ENCODE results near the gene CCAR1. TPM values are rescaled to one million over a fixed set of nuclear protein-coding genes. Genes with fewer than 3 reads are reported as not detected.

CCAR1 gene, protein sequence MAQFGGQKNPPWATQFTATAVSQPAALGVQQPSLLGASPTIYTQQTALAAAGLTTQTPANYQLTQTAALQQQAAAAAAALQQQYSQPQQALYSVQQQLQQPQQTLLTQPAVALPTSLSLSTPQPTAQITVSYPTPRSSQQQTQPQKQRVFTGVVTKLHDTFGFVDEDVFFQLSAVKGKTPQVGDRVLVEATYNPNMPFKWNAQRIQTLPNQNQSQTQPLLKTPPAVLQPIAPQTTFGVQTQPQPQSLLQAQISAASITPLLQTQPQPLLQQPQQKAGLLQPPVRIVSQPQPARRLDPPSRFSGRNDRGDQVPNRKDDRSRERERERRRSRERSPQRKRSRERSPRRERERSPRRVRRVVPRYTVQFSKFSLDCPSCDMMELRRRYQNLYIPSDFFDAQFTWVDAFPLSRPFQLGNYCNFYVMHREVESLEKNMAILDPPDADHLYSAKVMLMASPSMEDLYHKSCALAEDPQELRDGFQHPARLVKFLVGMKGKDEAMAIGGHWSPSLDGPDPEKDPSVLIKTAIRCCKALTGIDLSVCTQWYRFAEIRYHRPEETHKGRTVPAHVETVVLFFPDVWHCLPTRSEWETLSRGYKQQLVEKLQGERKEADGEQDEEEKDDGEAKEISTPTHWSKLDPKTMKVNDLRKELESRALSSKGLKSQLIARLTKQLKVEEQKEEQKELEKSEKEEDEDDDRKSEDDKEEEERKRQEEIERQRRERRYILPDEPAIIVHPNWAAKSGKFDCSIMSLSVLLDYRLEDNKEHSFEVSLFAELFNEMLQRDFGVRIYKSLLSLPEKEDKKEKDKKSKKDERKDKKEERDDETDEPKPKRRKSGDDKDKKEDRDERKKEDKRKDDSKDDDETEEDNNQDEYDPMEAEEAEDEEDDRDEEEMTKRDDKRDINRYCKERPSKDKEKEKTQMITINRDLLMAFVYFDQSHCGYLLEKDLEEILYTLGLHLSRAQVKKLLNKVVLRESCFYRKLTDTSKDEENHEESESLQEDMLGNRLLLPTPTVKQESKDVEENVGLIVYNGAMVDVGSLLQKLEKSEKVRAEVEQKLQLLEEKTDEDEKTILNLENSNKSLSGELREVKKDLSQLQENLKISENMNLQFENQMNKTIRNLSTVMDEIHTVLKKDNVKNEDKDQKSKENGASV
- total RNA-seq, result 26.9 and 27.1 TPM in 2 replicates

DNA sequence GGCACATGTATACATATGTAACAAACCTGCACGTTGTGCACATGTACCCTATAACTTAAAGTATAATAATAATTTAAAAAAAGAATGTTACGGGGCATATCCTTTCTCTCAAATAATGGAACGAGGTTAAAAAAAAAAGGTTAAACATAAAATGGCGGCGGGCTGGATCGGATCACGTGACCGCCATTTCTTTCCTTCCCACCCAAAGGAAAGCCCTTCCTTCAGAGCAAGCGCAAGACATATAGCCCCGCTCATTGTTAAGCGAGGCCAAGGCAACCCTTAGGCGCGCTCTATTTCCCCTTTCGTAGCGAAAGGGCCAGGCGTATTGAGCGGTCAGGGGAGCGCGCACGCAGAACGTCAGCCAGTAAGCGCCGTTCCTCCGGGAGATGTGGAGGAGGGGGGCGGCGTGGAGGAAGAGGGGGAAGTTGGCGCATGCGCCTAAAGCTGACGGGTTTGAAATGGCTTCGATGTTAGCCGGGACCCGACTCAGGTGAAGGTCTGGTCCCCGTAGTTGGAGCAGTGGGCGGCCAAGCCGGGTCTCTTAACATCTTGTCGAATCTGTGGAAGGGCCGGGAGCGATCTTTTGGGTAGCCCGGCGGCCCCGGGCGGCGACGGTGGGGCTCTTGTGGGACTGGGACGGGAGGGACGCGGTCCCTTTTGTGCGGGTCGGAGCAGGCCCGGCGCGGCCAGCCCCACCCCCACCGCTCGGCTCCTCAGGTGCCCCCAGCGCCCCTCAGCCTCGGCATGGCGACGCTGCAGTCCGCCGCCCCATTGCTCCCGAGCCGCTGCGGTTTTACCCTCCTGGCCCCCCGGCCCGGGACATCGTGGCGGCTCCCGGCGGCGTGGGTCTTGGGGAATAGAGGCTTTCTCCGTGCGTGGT, at the start of gene CCAR1:
Gene CCAR1, plus strand, starts transcription at position 447 of the 880 bp plus-strand sequence. CDS start 1,266 bp downstream, outside the sequence.

GRCh38 chr10:68826764-68827591, 105.9 kb downstream of the CCAR1 start, which contains the start of gene STOX1:
Gene STOX1 (plus strand): TSS chr10:68827531. CDS start chr10:68827624, 93 bp downstream.

Other genes with a start within 250 kb of the CCAR1 start
- 6.4 and 9.6 TPM in 2 replicates for gene DNA2, start 249.3 kb upstream of the CCAR1 start, total RNA-seq
- gene SLC25A16, start 193.7 kb upstream of the CCAR1 start, total RNA-seq, result 5.7 and 6.1 TPM in 2 replicates
- gene TET1, start 160.9 kb upstream of the CCAR1 start, total RNA-seq, result 1.8 and 2.0 TPM in 2 replicates
- gene STOX1, start 106.3 kb downstream of the CCAR1 start, total RNA-seq, result under 0.01 and 0.15 TPM in 2 replicates
- 37.9 and 47.2 TPM in 2 replicates for gene DDX50, start 180.1 kb downstream of the CCAR1 start, total RNA-seq
- 56.0 and 64.7 TPM in 2 replicates for gene DDX21, start 234.9 kb downstream of the CCAR1 start, total RNA-seq